Liver (tissue), 9 donors: ENCODE results near the gene ANKRD33B. TPM values are rescaled to one million over a fixed set of nuclear protein-coding genes. Genes with fewer than 3 reads are reported as not detected.

Source experiments
- DNase-seq: peaks from one replicate; pipeline ENCODE4 v3.0.0-alpha.2; 2017; ENCODE audit warnings: low spot score
- H3K27ac ChIP-seq, 2 donors: one replicate each; pipeline ENCODE4 v1.7.0; 2013; ENCODE audit warnings: inconsistent platforms in 2 of 2, low read length in 2 of 2, control low read depth in 1 of 2, low read depth in 1 of 2, mild to moderate bottlenecking in 1 of 2
- H3K27me3 ChIP-seq, 4 donors: one replicate each; pipeline versions ENCODE4 v1.6.1 to v1.7.0; 2013; ENCODE audit warnings: low read length in 3 of 4, inconsistent platforms in 1 of 4, mild to moderate bottlenecking in 1 of 4, moderate library complexity in 1 of 4; ENCODE audit not compliant: control insufficient read depth in 4 of 4, insufficient read depth in 4 of 4
- H3K36me3 ChIP-seq, 4 donors: one replicate each; pipeline versions ENCODE4 v1.6.1 to v1.7.0; 2013; ENCODE audit warnings: low read length in 3 of 4, mild to moderate bottlenecking in 3 of 4, low read depth in 1 of 4, moderate library complexity in 1 of 4; ENCODE audit not compliant: control insufficient read depth in 4 of 4, insufficient read depth in 3 of 4
- H3K4me1 ChIP-seq, 4 donors: one replicate each; pipeline versions ENCODE4 v1.6.1 to v1.7.0; 2013; ENCODE audit warnings: low read length in 3 of 4, mild to moderate bottlenecking in 3 of 4, moderate library complexity in 1 of 4; ENCODE audit not compliant: control insufficient read depth in 4 of 4, insufficient read depth in 4 of 4
- H3K4me3 ChIP-seq, 3 donors: one replicate each; pipeline versions ENCODE4 v1.6.1 to v1.7.0; 2013; ENCODE audit warnings: low read length in 3 of 3, control low read depth in 1 of 3, low read depth in 1 of 3, mild to moderate bottlenecking in 1 of 3
- H3K9ac ChIP-seq, 2 donors: one replicate each; pipeline ENCODE4 v1.7.0; 2013; ENCODE audit warnings: low read length in 2 of 2, mild to moderate bottlenecking in 2 of 2, moderate library complexity in 2 of 2, control low read depth in 1 of 2, low read depth in 1 of 2
- H3K9me3 ChIP-seq, 4 donors: one replicate each; pipeline versions ENCODE4 v1.6.1 to v1.7.0; 2013; ENCODE audit warnings: low read length in 3 of 4; ENCODE audit not compliant: control insufficient read depth in 4 of 4
- ATF3 ChIP-seq: IDR thresholded peaks from 2 replicates; pipeline ENCODE4 v1.6.1; 2016; ENCODE audit warnings: antibody characterized with exemption
- CTCF ChIP-seq: fragments of 150-350 bp; IDR thresholded peaks from 2 replicates; pipeline ENCODE4 v1.5.1; 2017; ENCODE audit warnings: improper control_type of control experiment, low read depth, low read length; ENCODE audit not compliant: missing input control
- EGR1 ChIP-seq, 2 donors: IDR thresholded peaks; 2 replicates each; pipeline ENCODE4 v1.6.1; 2016 to 2018; ENCODE audit warnings: antibody characterized with exemption in 2 of 2, low read depth in 2 of 2
- FOXA1 ChIP-seq: IDR thresholded peaks from 2 replicates; pipeline ENCODE4 v1.6.1; 2016; ENCODE audit warnings: antibody characterized with exemption
- FOXA2 ChIP-seq: IDR thresholded peaks from 2 replicates; pipeline ENCODE4 v1.6.1; 2016; ENCODE audit warnings: antibody characterized with exemption
- GABPA ChIP-seq, 2 donors: IDR thresholded peaks in 1 of 2; conservative IDR thresholded peaks in 1 of 2; 2 replicates each; pipeline ENCODE4 v1.6.1; 2016; ENCODE audit warnings: antibody characterized with exemption in 2 of 2, mild to moderate bottlenecking in 1 of 2, moderate library complexity in 1 of 2
- HNF4A ChIP-seq, 2 donors: conservative IDR thresholded peaks; 2 replicates each; pipeline ENCODE4 v1.6.1; 2016; ENCODE audit warnings: antibody characterized with exemption in 2 of 2, mild to moderate bottlenecking in 2 of 2
- HNF4G ChIP-seq: IDR thresholded peaks from 2 replicates; pipeline ENCODE4 v1.6.1; 2016; ENCODE audit warnings: antibody characterized with exemption
- JUND ChIP-seq, 2 donors: IDR thresholded peaks; 2 replicates each; pipeline ENCODE4 v1.6.1; 2016; ENCODE audit warnings: antibody characterized with exemption in 2 of 2
- MAX ChIP-seq: IDR thresholded peaks from 2 replicates; pipeline ENCODE4 v1.6.1; 2016; ENCODE audit warnings: antibody characterized with exemption
- NR2F2 ChIP-seq: IDR thresholded peaks from 2 replicates; pipeline ENCODE4 v1.6.1; 2016; ENCODE audit warnings: antibody characterized with exemption
- RAD21 ChIP-seq, 2 donors: IDR thresholded peaks; 2 replicates each; pipeline ENCODE4 v1.6.1; 2016; ENCODE audit warnings: antibody characterized with exemption in 2 of 2, mild to moderate bottlenecking in 2 of 2
- REST ChIP-seq: IDR thresholded peaks from 2 replicates; pipeline ENCODE4 v1.6.1; 2016; ENCODE audit warnings: antibody characterized with exemption, mild to moderate bottlenecking
- RXRA ChIP-seq, 2 donors: IDR thresholded peaks; 2 replicates each; pipeline ENCODE4 v1.6.1; 2017 to 2018; ENCODE audit warnings: antibody characterized with exemption in 2 of 2, mild to moderate bottlenecking in 1 of 2
- SP1 ChIP-seq: IDR thresholded peaks from 2 replicates; pipeline ENCODE4 v1.6.1; 2018; ENCODE audit warnings: antibody characterized with exemption, mild to moderate bottlenecking
- TAF1 ChIP-seq: conservative IDR thresholded peaks from 2 replicates; pipeline ENCODE4 v1.6.1; 2016; ENCODE audit warnings: antibody characterized with exemption, mild to moderate bottlenecking
- YY1 ChIP-seq: IDR thresholded peaks from 2 replicates; pipeline ENCODE4 v1.6.1; 2016; ENCODE audit warnings: antibody characterized with exemption, mild to moderate bottlenecking
- ZBTB33 ChIP-seq: IDR thresholded peaks from 2 replicates; pipeline ENCODE4 v1.6.1; 2016; ENCODE audit warnings: antibody characterized with exemption
- WGBS: extraction: QIAGEN DNeasy Blood & Tissue Kit; methylation state at CpG from one replicate; pipeline ENCODE4 v1.1.7; 2013; 5-methylcytosine and 5-hydroxymethylcytosine counted together
- polyA plus RNA-seq, 2 donors: library from polyadenylated mRNA; stranded (reverse) in 1 of 2; unstranded in 1 of 2; fragments of 200-250 nt in 1 of 2; fragments of >200 nt in 1 of 2; fragmentation: Nextera tagmentation in 1 of 2; extraction: Ambion mirVana in 1 of 2; gene quantifications; one replicate each; pipeline versions ENCODE4 v1.2.1 to v1.2.3, GENCODE V29; 2013 to 2015
- total RNA-seq, 2 donors: library from RNA; depleted of rRNA; stranded (reverse); fragments of >200 nt; gene quantifications; one replicate each; pipeline ENCODE4 v1.2.3, GENCODE V29; 2014
- donor health status: healthy.
- donor health status: healthy.
- donor health status: healthy.
- donor health status: healthy.
- donor health status: healthy.

ANKRD33B gene
- total and polyA plus RNA-seq, 4 donors, result 0.09 to 1.9 (median 0.25) TPM; not detected in 1

DNA sequence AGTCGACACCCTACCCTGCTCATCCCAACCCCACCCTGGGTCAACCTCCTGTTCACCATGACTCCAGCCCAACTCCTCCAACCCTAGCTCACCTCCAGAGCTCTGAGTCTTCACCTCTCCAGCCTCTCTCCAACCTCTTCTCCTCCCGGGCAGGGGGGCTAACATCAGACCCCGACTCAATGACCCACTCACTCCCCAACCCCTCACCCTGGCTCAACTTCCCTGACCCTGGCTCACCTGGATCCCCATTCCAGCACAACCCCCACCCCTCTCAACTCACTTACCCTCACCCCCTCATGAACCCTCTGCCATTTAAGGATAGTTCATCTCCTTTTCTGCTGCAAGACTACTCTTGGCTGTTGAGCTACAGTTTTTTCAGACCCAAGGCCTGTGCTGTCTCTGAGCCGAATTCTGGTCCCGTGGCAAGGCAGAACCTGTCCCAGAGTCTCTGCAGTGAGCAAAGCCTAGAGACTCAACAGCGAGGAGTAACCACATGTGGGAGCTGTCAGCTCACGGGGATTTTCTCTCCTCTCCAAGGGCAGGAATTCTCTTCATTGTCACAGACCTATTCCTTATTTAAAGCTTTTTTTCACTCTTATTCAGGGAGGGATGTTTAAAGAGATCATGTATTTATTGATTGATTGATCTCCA, 29.8 kb downstream of the ANKRD33B start:
- no peak overlapping the region for H3K9ac ChIP-seq
- 84% methylated on average over 7 of the region's 7 CpGs for WGBS
- H3K27ac ChIP-seq, result no peak overlapping the region

More for the DNA sequence above, 29.8 kb downstream of the ANKRD33B start:
- Histone ChIP-seq H3K4me3 (no peak overlapping the region), H3K9me3 (no peaks in the 10 kb centered on the region), H3K4me1 (peaks cover 0 to 4% (median 0%) of the 10 kb centered on the region in 4 donors), H3K27me3 (no peaks in the 10 kb centered on the region), H3K36me3 (no peaks in the 10 kb centered on the region)
- no peak for TF ChIP-seq RAD21 (IDR thresholded peaks at IDR 0.05)
- no peak for TF ChIP-seq REST
- no peak for TF ChIP-seq ATF3
- TF ChIP-seq FOXA2, result no peak
- no peak for TF ChIP-seq JUND (IDR thresholded peaks at IDR 0.05)
- TF ChIP-seq SP1, result no peak
- TF ChIP-seq RXRA (IDR thresholded peaks at IDR 0.05), result no peak
- TF ChIP-seq HNF4A (conservative IDR thresholded peaks at IDR 0.05), result no peak
- no peak for TF ChIP-seq MAX
- TF ChIP-seq TAF1, result no peak
- no peak for TF ChIP-seq HNF4G
- TF ChIP-seq NR2F2, result no peak
- TF ChIP-seq CTCF, result no peak
- TF ChIP-seq EGR1 (IDR thresholded peaks at IDR 0.05; ENCODE audit: low read depth in 2 of 2), result no peak
- no peak for TF ChIP-seq ZBTB33
- no peak for TF ChIP-seq GABPA (IDR thresholded peaks at IDR 0.05 in 1 of 2, conservative IDR thresholded peaks at IDR 0.05 in 1 of 2)
- TF ChIP-seq FOXA1, result no peak
- TF ChIP-seq YY1, result no peak
- no peak for DNase-seq
